ENCODE data around the gene AGAP3.
A peak's percentile ranks its signal among the peaks of the same experiment; 100 is the strongest.

The AGAP3 gene

GRCh38 chr7:151057989-151058780 is 28.1 kb upstream of the AGAP3 start:
- DNase-seq (ENCODE audit: low spot score): peak; percentile 100

DNA sequence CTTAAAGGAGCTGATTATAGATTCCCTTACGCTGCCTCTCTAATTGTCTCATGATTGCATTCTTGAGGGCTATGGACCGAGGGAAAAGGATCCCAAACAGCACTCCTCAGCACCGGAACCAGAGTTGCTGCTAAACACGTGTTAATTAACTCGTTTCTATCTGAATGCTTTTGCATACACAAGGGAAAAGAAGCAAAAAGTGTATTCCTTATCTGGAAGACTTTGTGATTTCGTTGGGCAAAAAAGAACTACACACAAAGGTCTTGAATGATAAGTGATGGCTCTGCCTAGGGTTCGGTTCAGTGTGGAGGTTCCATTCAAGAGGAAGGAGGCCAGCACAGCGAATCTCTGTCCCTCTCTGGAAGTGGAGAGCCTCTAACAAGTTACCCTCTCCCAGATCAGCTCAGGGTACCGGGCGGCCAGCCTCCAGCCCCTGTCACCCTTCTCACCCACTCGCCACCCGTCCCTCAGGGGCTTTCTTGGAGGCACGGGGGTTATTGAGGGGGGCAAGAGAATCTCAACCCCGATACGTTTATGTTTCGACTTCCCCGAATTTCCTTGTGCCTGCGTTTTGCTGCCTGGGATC is 27.4 kb upstream of the AGAP3 start:
- DNase-seq (ENCODE audit: low spot score): no peak

DNA sequence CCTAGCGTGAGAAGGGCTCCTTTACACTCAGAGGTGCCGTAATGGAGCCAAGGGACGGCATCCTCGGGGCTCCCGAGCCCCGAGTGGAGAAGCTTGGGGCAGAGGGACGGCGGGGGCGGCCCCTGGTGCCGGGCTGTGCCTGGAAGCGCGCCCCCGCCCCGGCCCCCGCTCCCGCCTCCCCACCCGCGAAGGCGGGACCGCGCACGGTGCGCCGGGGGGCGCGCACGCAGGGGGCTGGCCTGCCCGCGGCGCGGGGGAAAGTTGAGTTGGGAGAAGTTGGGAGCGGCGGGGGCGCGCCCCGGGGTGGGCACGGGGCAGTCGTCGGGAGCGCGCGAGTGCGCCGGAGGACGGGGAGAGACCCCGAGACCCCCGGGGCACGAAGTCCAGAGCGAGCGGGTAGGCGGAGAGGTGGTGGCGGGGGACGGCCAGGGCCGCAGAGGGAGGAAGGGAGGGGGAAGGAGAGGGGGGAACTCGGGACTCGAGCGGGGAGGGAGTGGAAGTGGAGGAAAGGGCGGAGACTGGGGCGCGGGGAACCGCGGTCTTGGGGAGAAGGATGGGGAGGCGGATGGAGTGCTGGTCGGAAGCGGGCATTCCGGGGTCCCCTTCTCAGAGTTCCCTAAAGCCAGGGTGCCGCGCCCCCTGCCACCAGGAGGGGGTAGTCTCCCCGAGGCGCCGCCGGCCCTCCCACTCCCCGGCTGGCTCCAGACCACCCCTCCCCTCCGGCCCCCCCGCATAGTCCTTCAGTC is 26.7 kb upstream of the AGAP3 start, which contains the start of gene SLC4A2:
Gene SLC4A2, plus strand, starts transcription at position 223 of the 746 bp plus-strand sequence. CDS start 2,399 bp downstream, outside the sequence.
- peak; percentile 95 for DNase-seq (ENCODE audit: low spot score)

GRCh38 chr7:151060113-151060415 is 26.2 kb upstream of the AGAP3 start:
- no peak for DNase-seq (ENCODE audit: low spot score)

DNA sequence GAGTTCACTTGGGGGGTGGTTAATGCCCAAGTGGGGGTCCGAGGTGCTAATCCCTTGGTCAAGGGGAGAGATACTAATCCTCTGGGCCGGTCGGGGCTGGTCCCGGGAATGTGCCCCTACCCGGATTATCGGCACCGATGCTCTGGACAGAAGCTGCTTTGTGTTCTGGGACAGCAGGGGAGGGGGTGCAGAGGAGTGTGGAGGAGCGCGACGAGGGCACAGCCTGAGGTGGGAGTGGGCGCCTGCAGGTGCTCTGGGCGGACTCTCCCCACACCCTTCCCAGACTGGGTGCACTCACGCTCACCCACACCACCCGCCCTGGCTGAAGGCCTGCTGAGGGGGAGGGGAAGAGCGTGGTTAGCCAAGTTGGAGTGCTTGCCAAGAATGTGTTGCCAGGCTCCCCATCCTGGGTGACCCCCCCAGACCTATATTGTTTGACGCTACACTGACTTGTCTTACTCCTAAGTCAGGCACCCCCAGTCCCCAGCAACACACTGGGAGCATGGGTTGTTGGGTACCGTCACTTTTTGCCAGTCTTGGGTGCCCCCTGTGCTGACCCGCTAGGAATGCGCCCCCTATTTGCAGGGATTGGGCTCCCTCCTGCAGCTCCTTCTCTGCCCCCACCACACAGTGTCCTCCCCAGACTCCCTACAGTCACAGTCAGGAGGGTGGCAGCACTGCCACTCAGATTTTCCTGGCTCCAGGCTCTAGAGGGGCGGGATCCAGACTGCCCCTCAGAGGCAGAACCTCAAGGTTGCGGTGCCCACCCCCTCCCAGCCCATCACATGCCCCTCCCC is 25.7 kb upstream of the AGAP3 start:
- peak; percentile 45 for DNase-seq (ENCODE audit: low spot score)

GRCh38 chr7:151061213-151062110 is 24.8 kb upstream of the AGAP3 start:
- no peak for DNase-seq (ENCODE audit: low spot score)

- DNase-seq (ENCODE audit: low spot score): peak; percentile 45
Measured at GRCh38 chr7:151062111-151062398, 24.2 kb upstream of the AGAP3 start.

DNA sequence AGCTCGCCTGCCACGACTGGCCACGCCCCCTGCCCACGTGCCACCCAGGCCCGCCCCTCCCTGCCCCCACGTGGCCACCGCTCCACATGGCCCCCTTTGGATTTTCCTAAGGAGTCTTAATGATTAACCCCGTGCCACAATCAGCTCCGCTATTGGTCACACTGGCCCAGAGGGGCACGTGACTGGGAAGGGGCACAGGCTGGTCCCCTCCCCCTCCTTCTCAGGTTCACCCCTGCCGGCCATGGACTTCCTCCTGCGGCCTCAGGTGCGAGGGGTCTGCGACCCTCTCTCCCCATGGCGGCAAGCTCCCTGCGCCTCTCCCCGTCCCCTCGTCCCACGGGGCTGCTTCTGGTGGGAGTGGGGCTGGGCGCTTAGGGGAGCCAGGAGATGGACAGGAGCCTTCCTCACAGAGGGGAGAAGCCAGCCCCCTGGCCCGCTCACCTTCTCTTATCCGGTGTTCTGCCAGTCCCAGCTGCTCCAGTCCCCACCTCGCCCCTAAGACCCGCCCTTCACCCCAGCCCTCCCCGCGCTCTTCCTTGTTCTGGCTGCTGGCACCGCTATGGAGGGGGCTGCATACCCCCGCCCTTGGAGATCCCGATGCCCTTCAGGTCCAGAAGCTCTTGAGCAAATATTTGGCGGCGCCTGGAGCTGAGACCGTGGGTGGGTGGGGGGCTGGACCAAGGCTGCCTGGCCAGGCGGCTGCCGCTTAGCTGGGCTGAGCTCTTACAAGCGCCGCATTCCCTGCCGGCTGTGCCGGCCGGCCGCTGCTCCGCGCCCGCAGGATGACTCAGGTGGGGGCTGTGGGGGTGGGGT is 23.7 kb upstream of the AGAP3 start:
- DNase-seq (ENCODE audit: low spot score): peak; percentile 100

GRCh38 chr7:151063212-151063561 is 23.1 kb upstream of the AGAP3 start:
- DNase-seq (ENCODE audit: low spot score): peak; percentile 53

GRCh38 chr7:151064454-151064853 is 21.8 kb upstream of the AGAP3 start:
- DNase-seq (ENCODE audit: low spot score): no peak

GRCh38 chr7:151064993-151065392 is 21.3 kb upstream of the AGAP3 start:
- DNase-seq (ENCODE audit: low spot score): no peak

GRCh38 chr7:151065516-151065915 is 20.8 kb upstream of the AGAP3 start:
- DNase-seq (ENCODE audit: low spot score): no peak

- DNase-seq (ENCODE audit: low spot score): no peak
Measured at GRCh38 chr7:151066273-151066974, 19.9 kb upstream of the AGAP3 start.

- no peak for DNase-seq (ENCODE audit: low spot score)
Measured at GRCh38 chr7:151068069-151068773, 18.1 kb upstream of the AGAP3 start.

DNA sequence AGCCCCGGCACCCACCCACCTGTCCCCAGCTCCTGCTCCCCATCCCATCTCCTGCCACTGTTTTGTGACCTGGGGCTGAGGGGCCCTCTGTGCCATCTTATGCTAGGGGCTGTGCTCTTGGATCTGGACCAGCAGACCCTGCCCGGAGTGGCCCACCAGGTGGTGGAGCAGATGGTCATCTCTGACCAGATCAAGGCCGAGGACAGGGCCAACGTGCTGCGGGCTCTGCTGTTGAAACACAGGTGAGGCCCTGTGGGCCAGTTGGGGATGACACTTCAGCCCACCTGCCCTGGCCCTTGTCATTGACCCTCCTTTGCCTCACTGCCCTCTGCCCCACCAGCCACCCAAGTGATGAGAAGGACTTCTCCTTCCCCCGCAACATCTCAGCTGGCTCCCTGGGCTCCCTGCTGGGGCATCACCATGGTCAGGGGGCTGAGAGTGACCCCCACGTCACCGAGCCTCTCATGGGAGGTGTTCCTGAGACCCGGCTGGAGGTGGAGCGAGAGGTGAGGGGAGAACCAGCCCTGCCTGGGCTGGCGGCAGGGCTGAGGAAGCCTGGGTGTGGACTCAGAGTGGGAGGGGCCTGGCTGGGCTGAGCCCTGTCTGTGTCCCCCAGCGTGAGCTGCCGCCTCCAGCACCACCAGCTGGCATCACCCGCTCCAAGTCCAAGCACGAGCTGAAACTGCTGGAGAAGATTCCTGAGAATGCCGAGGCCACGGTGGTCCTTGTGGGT is 16.3 kb upstream of the AGAP3 start:
- DNase-seq (ENCODE audit: low spot score): no peak

GRCh38 chr7:151070574-151070960 is 15.7 kb upstream of the AGAP3 start:
- DNase-seq (ENCODE audit: low spot score): no peak

- DNase-seq (ENCODE audit: low spot score): no peak
Measured at GRCh38 chr7:151071032-151071866, 15.0 kb upstream of the AGAP3 start.

DNA sequence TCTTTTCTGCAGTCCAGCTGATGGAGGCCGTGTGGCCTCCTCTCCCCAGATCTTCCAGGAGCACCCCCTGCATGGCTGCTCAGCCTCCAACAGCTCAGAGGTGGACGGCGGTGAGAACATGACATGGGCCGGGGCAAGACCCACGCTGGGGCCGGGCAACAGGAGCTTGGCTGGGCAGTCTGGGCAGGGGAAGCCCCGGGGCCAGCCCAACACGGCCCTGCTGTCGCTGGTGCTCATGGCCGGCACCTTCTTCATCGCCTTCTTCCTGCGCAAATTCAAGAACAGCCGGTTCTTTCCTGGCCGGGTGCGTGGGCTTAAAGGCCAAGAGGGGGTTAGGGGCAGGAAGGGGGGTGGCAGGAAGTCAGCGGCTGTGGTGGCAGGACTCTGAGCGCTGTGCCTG is 12.3 kb upstream of the AGAP3 start:
- no peak for DNase-seq (ENCODE audit: low spot score)

Measured in HuH-7 (cell line).